Measurements from ENCODE around the gene SMIM20.

DNA sequence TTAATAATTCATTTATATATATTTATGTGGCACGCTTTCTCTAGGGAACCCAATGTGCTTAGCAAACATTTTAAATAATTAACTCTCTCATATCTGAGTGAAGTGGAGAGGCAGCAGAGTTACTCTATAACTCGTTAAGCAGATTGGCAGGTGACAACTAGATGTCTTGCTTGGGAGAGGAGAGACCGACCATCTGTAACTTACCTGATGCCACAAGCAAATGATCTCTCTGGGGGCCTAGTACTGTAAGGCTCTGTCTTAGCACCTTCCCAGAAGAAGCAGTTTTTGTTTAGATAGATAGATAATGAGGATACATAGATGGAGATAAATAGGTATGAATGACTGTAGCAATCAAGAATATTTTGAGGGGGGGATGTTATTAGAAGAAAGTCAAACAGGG is 39.4 kb upstream of the SMIM20 start:
- TF ChIP-seq POLR2A (IDR thresholded peaks at IDR 0.05) = no peak
- TF ChIP-seq, protein P1, sequence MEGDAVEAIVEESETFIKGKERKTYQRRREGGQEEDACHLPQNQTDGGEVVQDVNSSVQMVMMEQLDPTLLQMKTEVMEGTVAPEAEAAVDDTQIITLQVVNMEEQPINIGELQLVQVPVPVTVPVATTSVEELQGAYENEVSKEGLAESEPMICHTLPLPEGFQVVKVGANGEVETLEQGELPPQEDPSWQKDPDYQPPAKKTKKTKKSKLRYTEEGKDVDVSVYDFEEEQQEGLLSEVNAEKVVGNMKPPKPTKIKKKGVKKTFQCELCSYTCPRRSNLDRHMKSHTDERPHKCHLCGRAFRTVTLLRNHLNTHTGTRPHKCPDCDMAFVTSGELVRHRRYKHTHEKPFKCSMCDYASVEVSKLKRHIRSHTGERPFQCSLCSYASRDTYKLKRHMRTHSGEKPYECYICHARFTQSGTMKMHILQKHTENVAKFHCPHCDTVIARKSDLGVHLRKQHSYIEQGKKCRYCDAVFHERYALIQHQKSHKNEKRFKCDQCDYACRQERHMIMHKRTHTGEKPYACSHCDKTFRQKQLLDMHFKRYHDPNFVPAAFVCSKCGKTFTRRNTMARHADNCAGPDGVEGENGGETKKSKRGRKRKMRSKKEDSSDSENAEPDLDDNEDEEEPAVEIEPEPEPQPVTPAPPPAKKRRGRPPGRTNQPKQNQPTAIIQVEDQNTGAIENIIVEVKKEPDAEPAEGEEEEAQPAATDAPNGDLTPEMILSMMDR (IDR thresholded peaks at IDR 0.05) = no peak
